HepG2 (cell line): ENCODE measurements around the gene BAG3. TPM values are rescaled to one million over a fixed set of nuclear protein-coding genes. Genes with fewer than 3 reads are reported as not detected.

Experiments used
- AFF4 ChIP-seq: sonication (generic); formaldehyde crosslinking; IDR thresholded peaks from 2 replicates; pipeline ENCODE4 v1.4.0; 2020; ENCODE audit warnings: missing genetic modification reagents
- CTCF ChIP-seq: sonication (generic); formaldehyde crosslinking; IDR thresholded peaks from 2 replicates; pipeline ENCODE4 v1.5.0; 2020; ENCODE audit warnings: mild to moderate bottlenecking, missing genetic modification reagents, moderate library complexity
- DR1 ChIP-seq: sonication (generic); formaldehyde crosslinking; IDR thresholded peaks from 2 replicates; pipeline ENCODE4 v1.8.0; 2021; ENCODE audit warnings: mild to moderate bottlenecking, missing genetic modification reagents, inconsistent platforms
- FOSL2 ChIP-seq: sonication (generic); formaldehyde crosslinking; IDR thresholded peaks from 2 replicates; pipeline ENCODE4 v1.4.0; 2020; ENCODE audit warnings: missing genetic modification reagents
- GATAD2A ChIP-seq: IDR thresholded peaks from 2 replicates; pipeline ENCODE4 v1.6.1; 2016
- GTF2F1 ChIP-seq: fragments of 150-350 bp; IDR thresholded peaks from 2 replicates; pipeline ENCODE4 v1.6.1; 2014; ENCODE audit warnings: low read length
- HNRNPL ChIP-seq: fragments of 200-400 bp; formaldehyde crosslinking; IDR thresholded peaks from 2 replicates; pipeline ENCODE4 v1.6.1; 2017; ENCODE audit warnings: mild to moderate bottlenecking, low read depth, low read length
- IKZF5 ChIP-seq: IDR thresholded peaks from 2 replicates; pipeline ENCODE4 v1.6.1; 2018; ENCODE audit warnings: missing genetic modification reagents, mild to moderate bottlenecking, missing compliant biosample characterization
- NCOA2 ChIP-seq: sonication (generic); formaldehyde crosslinking; IDR thresholded peaks from 2 replicates; pipeline ENCODE4 v1.8.0; 2022; ENCODE audit warnings: inconsistent platforms
- SOX13 ChIP-seq, 3 experiments: fragments of 450-650 bp in 1 of 3; sonication (generic) in 1 of 3; formaldehyde crosslinking in 1 of 3; IDR thresholded peaks in 2 of 3; conservative IDR thresholded peaks in 1 of 3; 2 replicates each; pipeline versions ENCODE4 v1.5.0 to v1.6.1; 2016 to 2020; ENCODE audit warnings: antibody characterized with exemption in 1 of 3, mild to moderate bottlenecking in 1 of 3, missing compliant biosample characterization in 1 of 3, missing genetic modification reagents in 1 of 3, moderate library complexity in 1 of 3
- SOX5 ChIP-seq: IDR thresholded peaks from 2 replicates; pipeline ENCODE4 v1.6.1; 2016; ENCODE audit warnings: borderline replicate concordance
- SOX6 ChIP-seq, 2 experiments: fragments of 450-650 bp in 1 of 2; sonication (generic) in 1 of 2; formaldehyde crosslinking in 1 of 2; IDR thresholded peaks; 2 replicates each; pipeline versions ENCODE4 v1.4.0 to v1.6.1; 2017 to 2020; ENCODE audit warnings: antibody characterized with exemption in 1 of 2, mild to moderate bottlenecking in 1 of 2, missing genetic modification reagents in 1 of 2
- THRA ChIP-seq: sonication (generic); formaldehyde crosslinking; IDR thresholded peaks from 2 replicates; pipeline ENCODE4 v1.4.0; 2020; ENCODE audit warnings: missing genetic modification reagents, borderline replicate concordance
- U2AF1 ChIP-seq: fragments of 200-400 bp; formaldehyde crosslinking; optimal IDR thresholded peaks from 2 replicates; pipeline ENCODE3; 2017; ENCODE audit warnings: mild to moderate bottlenecking, low read depth, low read length
- ZBTB38 ChIP-seq: sonication (generic); formaldehyde crosslinking; IDR thresholded peaks from 2 replicates; pipeline ENCODE4 v1.5.1; 2020; ENCODE audit warnings: mild to moderate bottlenecking, missing genetic modification reagents
- ZFX ChIP-seq: sonication (generic); formaldehyde crosslinking; IDR thresholded peaks from 2 replicates; pipeline ENCODE4 v1.4.0; 2020; ENCODE audit warnings: mild to moderate bottlenecking, low read depth, missing genetic modification reagents, moderate library complexity
- ZNF331 ChIP-seq: sonication (generic); formaldehyde crosslinking; IDR thresholded peaks from 2 replicates; pipeline ENCODE4 v1.4.0; 2020; ENCODE audit warnings: missing genetic modification reagents
- ZNF567 ChIP-seq: sonication (generic); formaldehyde crosslinking; IDR thresholded peaks from 2 replicates; pipeline ENCODE4 v1.8.1; 2023; ENCODE audit warnings: mild to moderate bottlenecking, missing genetic modification reagents, borderline replicate concordance
- ZNF891 ChIP-seq: sonication (generic); formaldehyde crosslinking; IDR thresholded peaks from 2 replicates; pipeline ENCODE4 v1.5.0; 2020; ENCODE audit warnings: mild to moderate bottlenecking, missing genetic modification reagents
- polyA plus RNA-seq, 8 experiments: library from polyadenylated mRNA; depleted of rRNA in 3 of 8; stranded (reverse) in 7 of 8; unstranded in 1 of 8; fragments of >200 nt; fragmentation: Illumina TruSeq in 4 of 8; extraction: Trizol in 4 of 8; gene quantifications; 2 replicates each; pipeline versions ENCODE4 v1.2.1 to v1.2.3, GENCODE V29; 2011 to 2016; ENCODE audit warnings: low read depth in 4 of 8, missing spikeins in 1 of 8, mixed read lengths in 1 of 8; ENCODE audit not compliant: insufficient read depth in 1 of 8
- total RNA-seq, 5 experiments: library from RNA; depleted of rRNA; stranded (reverse); fragments of >200 nt; fragmentation: Illumina TruSeq; extraction: Trizol; gene quantifications; 2 replicates each; pipeline ENCODE4 v1.2.3, GENCODE V29; 2016; ENCODE audit warnings: low read depth in 1 of 5

The BAG3 gene
- total and polyA plus RNA-seq, 2 of the 13 experiments (the other 11 are each of a cell fraction or from before 2014, with no cell fraction given), result 2.9 to 6.7 TPM

GRCh38 chr10:119667562-119668328 is 16.6 kb downstream of the BAG3 start (continued):
- TF ChIP-seq CTCF (peak; percentile 16; the same call in 1 of the 2 replicates), SOX13 (IDR thresholded peaks at IDR 0.05) (no peak), SOX13 (CRISPR knock-in tag; conservative IDR thresholded peaks at IDR 0.05 in 1 of 2, IDR thresholded peaks at IDR 0.05 in 1 of 2) (peak in 1 of 2 experiments; percentile 48; a peak in 1 of 4 replicates), AFF4 (no peak), SOX6 (IDR thresholded peaks at IDR 0.05) (no peak), SOX6 (CRISPR knock-in tag; IDR thresholded peaks at IDR 0.05) (peak; percentile 18; the same call in 1 of the 2 replicates), SOX5 (0 out of 2 replicates have a peak, but pooled peaks have one; percentile 14), THRA (CRISPR knock-in tag) (peak; percentile 48; the same call in 1 of the 2 replicates), HNRNPL (no peak), GTF2F1 (no peak), FOSL2 (CRISPR knock-in tag) (peak; percentile 65; the same call in 1 of the 2 replicates), ZNF567 (CRISPR knock-in tag) (0 out of 2 replicates have a peak, but pooled peaks have one; percentile 33), DR1 (CRISPR knock-in tag) (no peak), U2AF1 (no peak), NCOA2 (CRISPR knock-in tag) (0 out of 2 replicates have a peak, but pooled peaks have one; percentile 50), ZBTB38 (CRISPR knock-in tag) (peak; percentile 39; the same call in 1 of the 2 replicates), ZFX (CRISPR knock-in tag) (peak; percentile 55; the same call in 1 of the 2 replicates), ZNF331 (peak; percentile 49; the same call in 1 of the 2 replicates), ZNF891 (CRISPR knock-in tag) (0 out of 2 replicates have a peak, but pooled peaks have one; percentile 26), GATAD2A (peak; percentile 42; the same call in 1 of the 2 replicates), IKZF5 (peak; percentile 12; the same call in 1 of the 2 replicates)
